Ovary (tissue), 3 donors: ENCODE results near the gene TRPV3.

ENCODE experiments used
- CTCF ChIP-seq, 3 donors: fragments of 450-650 bp in 2 of 3; fragments of 200-600 bp in 1 of 3; IDR thresholded peaks; one replicate each; pipeline versions ENCODE4 v1.5.1 to v1.8.0; 2016 to 2022; ENCODE audit warnings: antibody characterized with exemption in 3 of 3, mild to moderate bottlenecking in 1 of 3
- POLR2A ChIP-seq: fragments of 450-650 bp; IDR thresholded peaks from one replicate; pipeline ENCODE4 v1.6.1; 2017; ENCODE audit warnings: antibody characterized with exemption, mild to moderate bottlenecking, moderate library complexity
- donor health status: DM: no; HTN: no; CAD: no.

- no peak for TF ChIP-seq CTCF (IDR thresholded peaks at IDR 0.05)
- TF ChIP-seq POLR2A = no peak
These were observed 86.0 kb downstream of the TRPV3 start, which contains the start of gene SPATA22 for GRCh38 chr17:3471599-3471998.
